GM18909 (cell line): ENCODE data around the gene OR5AC2.

ENCODE experiments used
- ATAC-seq: cut with Tn5 transposase; IDR thresholded peaks from one replicate; pipeline ENCODE4 v1.9.1; 2021; ENCODE audit warnings: mild to moderate bottlenecking; ENCODE audit not compliant: unreplicated experiment, poor library complexity

OR5AC2 gene

DNA sequence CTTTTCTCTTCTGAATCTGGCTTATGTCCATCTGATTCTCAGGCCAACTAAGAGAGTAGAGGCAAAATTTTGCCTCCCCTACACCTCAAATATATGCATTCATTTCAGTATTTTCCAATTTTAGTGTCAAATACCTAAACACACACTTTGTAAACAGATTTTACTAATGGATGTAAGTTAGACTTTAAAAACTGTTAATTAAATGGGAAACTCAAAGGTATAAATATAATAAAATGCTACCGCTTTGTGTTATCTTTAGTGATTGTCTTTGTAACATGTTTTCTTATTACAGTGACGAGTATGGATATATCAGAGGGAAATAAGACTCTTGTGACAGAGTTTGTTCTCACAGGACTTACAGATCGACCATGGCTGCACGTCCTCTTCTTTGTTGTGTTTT, at the start of gene OR5AC2:
OR5AC2 (plus strand) TSS at position 301 of the 400 bp plus-strand sequence; CDS start at position 301, 0 bp downstream.
- no peak for ATAC-seq

DNA sequence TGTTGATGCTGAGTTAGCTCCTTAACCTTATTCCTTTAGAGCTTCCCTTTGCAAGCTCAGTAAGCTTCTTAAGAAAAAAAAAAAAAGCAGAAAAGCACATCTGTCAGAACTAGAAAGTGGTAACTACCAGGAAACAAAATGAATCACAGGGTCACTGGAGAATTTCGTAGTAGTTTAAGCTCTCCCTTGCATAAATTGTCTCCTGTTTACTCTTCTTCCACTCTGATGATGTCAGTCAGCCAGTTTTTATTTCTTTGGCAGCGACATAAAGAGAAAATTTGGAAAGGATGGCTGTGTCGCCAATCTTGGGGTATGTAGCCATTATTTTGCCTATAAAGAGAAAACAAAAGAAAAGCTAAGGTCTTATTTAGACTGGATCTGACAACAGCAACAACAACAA, 48.7 kb upstream of the OR5AC2 start:
- no peak for ATAC-seq

GRCh38 chr3:98038876-98039275, 48.1 kb upstream of the OR5AC2 start:
- no peak for ATAC-seq

- peak; percentile 97 for ATAC-seq
Observed at GRCh38 chr3:98039322-98040024, 47.5 kb upstream of the OR5AC2 start.

DNA sequence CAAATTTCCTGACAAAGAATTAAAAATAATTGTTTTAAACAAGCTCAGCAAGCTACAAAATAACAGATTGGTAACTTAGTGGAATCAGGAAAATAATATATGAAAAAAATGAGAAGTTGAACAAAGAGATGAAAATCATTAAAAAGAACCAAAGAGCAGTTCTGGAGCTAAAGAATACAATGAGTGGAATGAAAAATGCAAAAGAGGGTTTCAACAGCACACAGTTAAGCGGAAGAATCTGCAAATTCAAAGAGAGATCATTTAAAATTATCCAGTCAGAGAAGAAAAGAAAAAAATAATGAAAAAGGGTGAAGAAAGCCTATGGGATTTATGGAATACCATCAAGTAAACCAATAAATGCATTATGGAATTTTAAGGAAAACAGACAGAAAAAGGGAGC, 45.6 kb upstream of the OR5AC2 start:
- ATAC-seq, result no peak

- no peak for ATAC-seq
Observed at GRCh38 chr3:98048586-98048985, 38.4 kb upstream of the OR5AC2 start.

- ATAC-seq, result no peak
Observed at GRCh38 chr3:98049271-98049670, 37.7 kb upstream of the OR5AC2 start.

- no peak for ATAC-seq
Observed at GRCh38 chr3:98056035-98056434, 30.9 kb upstream of the OR5AC2 start.

GRCh38 chr3:98057631-98058030, 29.3 kb upstream of the OR5AC2 start:
- ATAC-seq, result no peak

- ATAC-seq, result no peak
Observed at GRCh38 chr3:98058244-98058960, 28.6 kb upstream of the OR5AC2 start.

- no peak for ATAC-seq
Observed at GRCh38 chr3:98068824-98069223, 18.1 kb upstream of the OR5AC2 start.

GRCh38 chr3:98070840-98071239, 16.1 kb upstream of the OR5AC2 start:
- ATAC-seq, result no peak

DNA sequence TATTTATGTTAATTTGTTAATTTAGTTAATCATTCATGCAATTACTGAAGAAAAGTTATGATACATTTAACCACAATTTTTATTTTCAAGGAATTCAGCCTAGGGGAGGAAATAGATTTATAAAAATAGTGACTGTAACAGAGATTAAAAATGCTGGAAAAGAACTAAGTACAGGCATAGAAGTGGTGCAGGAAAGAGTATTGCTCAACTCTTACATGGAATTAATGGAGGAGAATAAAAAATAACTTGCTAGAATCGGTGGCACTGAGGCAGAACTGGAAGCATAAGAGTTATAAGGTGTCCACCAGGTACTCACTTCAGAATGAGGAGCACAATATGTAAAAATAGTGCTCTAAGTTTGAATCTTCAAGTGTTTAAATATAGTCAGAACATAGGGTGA, 13.5 kb upstream of the OR5AC2 start:
- ATAC-seq, result no peak

DNA sequence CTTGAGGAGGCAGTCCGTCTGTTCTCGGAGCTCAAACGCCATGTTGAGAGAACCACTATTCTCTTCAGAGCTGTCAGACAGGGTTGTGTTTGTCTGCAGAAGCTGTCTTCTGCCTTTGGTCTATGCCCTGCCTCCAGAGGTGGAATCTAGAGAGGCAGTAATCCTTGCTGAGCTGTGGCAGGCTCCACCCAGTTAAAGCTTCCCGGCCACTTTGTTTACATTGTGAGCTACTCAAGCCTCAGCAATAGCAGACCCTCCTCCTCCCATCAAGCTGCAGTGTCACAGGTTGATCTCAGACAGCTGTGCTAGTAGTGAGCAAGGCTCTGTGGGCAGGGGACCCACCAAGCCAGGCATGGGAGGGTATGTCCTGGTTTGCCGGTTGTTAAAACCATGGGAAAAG, 8.9 kb downstream of the OR5AC2 start:
- no peak for ATAC-seq

DNA sequence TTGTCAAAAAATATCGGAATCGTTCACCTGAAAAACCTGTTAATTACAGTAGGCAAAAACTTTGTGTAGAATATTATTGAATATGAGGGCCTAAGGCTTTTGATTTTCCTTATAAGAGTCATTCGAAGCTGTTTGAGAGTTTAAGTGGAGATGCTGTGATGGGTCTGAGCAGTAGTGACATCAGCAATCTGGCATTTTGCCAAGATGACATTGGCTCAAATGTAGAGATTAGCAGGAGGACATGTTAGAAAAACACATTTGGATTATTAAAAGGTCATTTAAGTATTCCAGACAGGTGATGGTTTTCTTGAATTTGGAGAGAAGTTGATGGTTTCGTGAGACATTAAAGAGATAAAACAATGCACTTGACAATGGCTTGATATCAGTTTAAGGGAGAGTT, 12.9 kb downstream of the OR5AC2 start:
- no peak for ATAC-seq

DNA sequence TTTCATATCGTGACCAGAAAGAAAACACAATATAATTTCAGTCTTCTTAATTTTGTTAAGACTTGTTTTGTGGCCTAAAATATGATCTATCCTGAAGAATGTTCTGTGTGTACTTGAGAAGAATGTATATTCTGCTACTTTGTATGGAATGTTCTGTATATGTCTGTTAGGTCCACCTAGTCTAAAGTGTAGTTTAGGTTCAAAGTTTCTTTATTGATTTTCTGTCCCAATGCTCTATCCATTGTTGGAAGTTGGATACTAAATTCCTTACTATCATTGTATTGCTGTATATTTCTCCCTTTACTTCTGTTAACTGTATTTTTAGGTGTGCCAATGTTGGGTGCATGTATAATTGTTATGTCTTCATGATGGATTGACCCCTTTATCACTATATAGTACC, 21.2 kb downstream of the OR5AC2 start:
- ATAC-seq, result no peak

DNA sequence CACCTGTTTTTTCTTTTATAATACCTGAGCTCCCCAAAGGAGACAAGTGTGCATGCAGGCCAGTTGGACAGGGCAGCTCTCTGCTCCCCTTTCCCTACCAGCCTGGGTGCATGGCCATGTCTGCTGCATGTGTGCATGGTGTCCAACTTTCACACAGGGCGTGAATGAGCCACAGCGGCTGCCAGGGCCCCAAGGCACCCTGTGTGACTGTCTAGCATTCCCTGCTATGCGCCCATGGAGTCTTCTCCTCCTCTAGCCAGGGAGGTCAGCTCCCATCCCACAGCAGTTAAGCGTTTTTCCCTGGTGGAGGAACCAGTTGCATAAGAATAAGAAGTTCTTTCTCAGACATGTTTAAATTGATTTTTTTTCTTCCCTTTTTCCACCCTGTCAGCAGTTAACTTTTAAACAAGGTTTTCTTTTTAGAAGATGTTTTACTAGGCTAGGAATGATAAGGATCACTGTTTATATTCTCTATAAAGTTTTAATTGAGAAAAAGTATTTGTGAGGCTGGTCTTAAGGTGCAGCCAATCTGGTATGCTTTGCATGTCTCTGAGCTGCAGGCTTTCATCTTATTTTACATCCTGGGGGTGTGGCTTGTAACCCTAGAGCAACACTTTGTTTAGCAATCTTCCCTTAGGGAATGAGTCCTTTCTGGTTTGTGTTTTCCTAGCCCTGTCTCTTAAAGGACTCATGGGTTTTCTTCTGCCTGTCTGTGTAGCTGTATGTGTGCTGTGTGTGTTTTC, 23.0 kb downstream of the OR5AC2 start:
- no peak for ATAC-seq

- no peak for ATAC-seq
Observed at GRCh38 chr3:98110550-98110908, 23.6 kb downstream of the OR5AC2 start.

- ATAC-seq, result no peak
Observed at GRCh38 chr3:98114264-98114663, 27.3 kb downstream of the OR5AC2 start.

DNA sequence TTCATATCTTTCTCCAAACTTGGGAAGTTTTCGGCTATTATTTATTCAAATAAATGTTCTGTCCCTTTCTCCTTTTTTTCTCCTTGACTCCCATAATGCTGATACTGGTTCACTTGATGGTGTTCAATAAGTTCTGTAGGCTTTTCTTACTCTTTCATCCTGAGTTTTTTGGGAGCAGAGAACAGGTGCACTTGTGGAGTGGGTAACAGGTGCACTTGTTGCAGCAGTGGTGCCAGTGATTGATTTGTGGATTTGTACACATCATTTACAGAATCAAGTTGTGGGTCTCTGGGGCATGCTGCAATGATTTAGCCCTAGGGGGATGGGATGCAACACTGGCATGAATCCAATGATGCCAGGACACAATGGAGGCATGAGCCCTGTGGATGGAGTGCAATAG, 28.7 kb downstream of the OR5AC2 start:
- no peak for ATAC-seq

DNA sequence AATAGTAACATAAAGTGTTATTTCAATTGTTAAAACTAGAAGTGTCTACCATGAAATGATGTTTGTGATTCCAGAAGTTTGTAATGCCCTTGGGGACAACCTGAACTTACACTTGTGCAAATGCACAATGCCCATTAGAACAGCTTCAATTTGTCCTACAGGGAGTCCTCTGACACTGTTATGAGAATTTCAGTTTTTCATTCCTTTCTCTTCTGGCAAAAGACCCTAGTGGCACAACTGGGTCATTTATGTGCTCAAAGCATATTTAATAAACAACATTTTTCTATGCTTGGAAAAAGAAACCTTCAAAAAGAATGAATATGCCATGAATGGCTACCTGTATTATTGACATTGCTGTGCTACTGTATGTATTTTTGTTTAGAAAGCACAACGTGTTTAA, 43.4 kb downstream of the OR5AC2 start, which contains the start of gene OR5H1:
OR5H1 (plus strand) TSS at position 301 of the 400 bp plus-strand sequence. CDS start 1,977 bp downstream, outside the sequence.
- ATAC-seq, result no peak
